Heart right ventricle (tissue), 16 donors: ENCODE measurements around the gene SAMD5. TPM values are rescaled to one million over a fixed set of nuclear protein-coding genes. Genes with fewer than 3 reads are reported as not detected.

Experiments used
- ATAC-seq, 8 donors: fragments of 200-7000 bp; cut with Tn5 transposase; one replicate each; pipeline ENCODE4 v1.9.1; 2020; ENCODE audit warnings: mild to moderate bottlenecking in 8 of 8, moderate library complexity in 8 of 8, moderate number of reproducible peaks in 1 of 8
- DNase-seq, 2 donors: peaks; one replicate each; pipeline ENCODE4 v3.0.0-alpha.2; 2020
- H3K27ac ChIP-seq, 10 donors: fragments of 200-600 bp; sonication (generic) in 2 of 10; one replicate each; pipeline versions ENCODE4 v1.5.0 to v1.8.0; 2020 to 2022; ENCODE audit warnings: mild to moderate bottlenecking in 3 of 10
- H3K27me3 ChIP-seq, 7 donors: fragments of 200-600 bp; one replicate each; pipeline ENCODE4 v1.8.0; 2021 to 2022; ENCODE audit warnings: mild to moderate bottlenecking in 2 of 7
- H3K36me3 ChIP-seq, 9 donors: fragments of 200-600 bp; sonication (generic) in 1 of 9; one replicate each; pipeline versions ENCODE4 v1.5.0 to v1.8.0; 2020 to 2022; ENCODE audit warnings: mild to moderate bottlenecking in 2 of 9
- H3K4me1 ChIP-seq, 9 donors: fragments of 200-600 bp; sonication (generic) in 1 of 9; one replicate each; pipeline versions ENCODE4 v1.5.0 to v1.8.0; 2020 to 2022; ENCODE audit warnings: mild to moderate bottlenecking in 4 of 9
- H3K4me3 ChIP-seq, 10 donors: fragments of 200-600 bp; sonication (generic) in 2 of 10; one replicate each; pipeline versions ENCODE4 v1.5.0 to v1.8.0; 2020 to 2022; ENCODE audit warnings: mild to moderate bottlenecking in 7 of 10, moderate library complexity in 2 of 10
- H3K9me3 ChIP-seq, 11 donors: fragments of 200-600 bp in 10 of 11; sonication (generic) in 2 of 11; one replicate each; pipeline versions ENCODE4 v1.5.0 to v1.8.0; 2013 to 2022; ENCODE audit warnings: mild to moderate bottlenecking in 2 of 11, control low read depth in 1 of 11, moderate library complexity in 1 of 11
- WGBS, 2 donors: extraction: QIAGEN DNeasy Blood & Tissue Kit; methylation state at CpG; one replicate each; pipeline ENCODE4 v1.1.7; 2013; ENCODE audit warnings: inconsistent platforms in 1 of 2; 5-methylcytosine and 5-hydroxymethylcytosine counted together
- intact Hi-C, 10 donors: fragments of 100-400 bp; cut with DNase I; formaldehyde crosslinking; loops; one replicate each; pipeline versions ENCODE4 v1.11.1 to v1.14.2; 2022
- polyA plus RNA-seq, 2 donors: library from polyadenylated mRNA; stranded (reverse); fragments of 200-250 nt; gene quantifications; one replicate each; pipeline ENCODE4 v1.2.3, GENCODE V29; 2013
- total RNA-seq, 10 donors: library from RNA; stranded (reverse); fragmentation: NEBNext Ultra II Directional in 3 of 10; extraction: Animal tissue kit (Norgen Biotek cat#: 25700) in 3 of 10; gene quantifications; one replicate each; pipeline versions ENCODE4 v1.2.1 to v1.2.4, GENCODE V29; 2021 to 2023
- TF ChIP-seq, protein P1 (sequence below), 9 donors: fragments of 200-600 bp; sonication (generic) in 2 of 9; IDR thresholded peaks; one replicate each; pipeline versions ENCODE4 v1.5.0 to v1.8.0; 2021 to 2022; ENCODE audit warnings: antibody characterized with exemption in 9 of 9, mild to moderate bottlenecking in 5 of 9, moderate library complexity in 1 of 9
- donor health status: Arrhythmogenic right ventricular cardiomyopathy.
- donor health status: ischemic (EF 13 %, LVEDD 7.1; RV severe dilation, severe dysfunction).
- donor health status: healthy with polysubstance abuse.
- donor health status: DM: no; HTN: yes; CAD: no.
- donor health status: DM: no; HTN: no; CAD: no.
- donor health status: ischemic (EF 25% LVEDD 6.9; RV normal size, moderate dysfunction).
- donor health status: ischemic (EF 25% LVEDD 5.7; RV mildly dilated, moderate dysfunction).
- donor health status: healthy.
- donor health status: DM: yes; HTN: yes; CAD: no.
- donor health status: Ischemic cardiomyopathy.
- donor health status: ischemic (EF 35%, LVEDD 5.7; RV mildly dilated, moderate dysfunction).
- donor health status: nonischemic (EF 11% LVEDD 7.7; RV severe dilation, severe dysfunction).
- donor health status: DM: yes; HTN: yes; CAD: no.
- donor health status: PGD.
- donor health status: ischemic (EF 29% LVEDD 5.4; RV normal size, mild dysfunction).
- donor health status: nonischemic (EF 23%, LVEDD 6.1; RV moderate dilation, normal function).

The SAMD5 gene
- total and polyA plus RNA-seq, 12 donors, result 0.30 to 1.9 (median 0.72) TPM

DNA sequence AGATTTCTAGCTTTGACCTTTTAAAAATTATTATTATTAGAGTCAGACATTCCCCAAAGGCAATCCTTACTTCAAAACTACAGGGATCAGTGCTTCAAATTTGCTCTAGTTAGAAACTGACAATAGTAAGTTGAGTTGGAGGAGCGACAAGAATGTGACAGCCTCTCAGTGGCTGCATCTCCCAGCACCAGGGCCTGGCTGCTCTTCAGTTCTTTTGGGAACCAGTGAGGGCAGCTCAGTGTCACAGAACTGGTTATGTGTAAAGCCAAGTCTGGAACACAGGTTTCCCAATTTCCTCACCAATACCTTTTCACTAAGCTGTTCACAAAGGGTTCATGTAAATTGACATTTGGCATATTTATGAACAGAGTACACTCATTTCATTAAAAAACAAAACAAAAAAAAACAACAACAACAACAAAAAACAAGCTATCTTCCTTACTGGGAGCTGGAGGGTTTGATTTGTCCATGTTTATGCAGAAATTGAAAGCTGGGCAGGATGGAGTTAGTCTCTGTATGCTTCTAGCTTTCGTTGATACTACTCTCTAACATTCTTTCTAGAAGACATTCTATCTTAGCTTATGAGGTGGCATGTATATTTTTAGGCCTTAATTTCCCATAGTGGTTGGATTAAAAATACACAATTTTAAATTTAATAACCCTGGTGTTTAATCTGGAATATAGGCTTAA is 95.0 kb downstream of the SAMD5 start:
- peaks cover 0 to 5% (median 0%) of the 10 kb centered on the region in 11 donors for H3K9me3 ChIP-seq
- no peak overlapping the region for H3K4me3 ChIP-seq
- ATAC-seq, result peak; percentile 92 to 99 (median 94)
- DNase-seq, result peak; percentile 34 to 63
- H3K4me1 ChIP-seq, result peaks cover 0 to 21% (median 0%) of the 10 kb centered on the region in 9 donors
- intact Hi-C loops, result no loop called here
- peak overlapping the region in 9 of 10 donors; percentile 18 to 72 (median 61) for H3K27ac ChIP-seq
- H3K27me3 ChIP-seq, result no peaks in the 10 kb centered on the region
- H3K36me3 ChIP-seq, result no peaks in the 10 kb centered on the region
- TF ChIP-seq, protein P1, sequence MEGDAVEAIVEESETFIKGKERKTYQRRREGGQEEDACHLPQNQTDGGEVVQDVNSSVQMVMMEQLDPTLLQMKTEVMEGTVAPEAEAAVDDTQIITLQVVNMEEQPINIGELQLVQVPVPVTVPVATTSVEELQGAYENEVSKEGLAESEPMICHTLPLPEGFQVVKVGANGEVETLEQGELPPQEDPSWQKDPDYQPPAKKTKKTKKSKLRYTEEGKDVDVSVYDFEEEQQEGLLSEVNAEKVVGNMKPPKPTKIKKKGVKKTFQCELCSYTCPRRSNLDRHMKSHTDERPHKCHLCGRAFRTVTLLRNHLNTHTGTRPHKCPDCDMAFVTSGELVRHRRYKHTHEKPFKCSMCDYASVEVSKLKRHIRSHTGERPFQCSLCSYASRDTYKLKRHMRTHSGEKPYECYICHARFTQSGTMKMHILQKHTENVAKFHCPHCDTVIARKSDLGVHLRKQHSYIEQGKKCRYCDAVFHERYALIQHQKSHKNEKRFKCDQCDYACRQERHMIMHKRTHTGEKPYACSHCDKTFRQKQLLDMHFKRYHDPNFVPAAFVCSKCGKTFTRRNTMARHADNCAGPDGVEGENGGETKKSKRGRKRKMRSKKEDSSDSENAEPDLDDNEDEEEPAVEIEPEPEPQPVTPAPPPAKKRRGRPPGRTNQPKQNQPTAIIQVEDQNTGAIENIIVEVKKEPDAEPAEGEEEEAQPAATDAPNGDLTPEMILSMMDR (IDR thresholded peaks at IDR 0.05), result no peak
- WGBS, 2 donors, result 35 to 60% methylated on average over 2 of the region's 2 CpGs

DNA sequence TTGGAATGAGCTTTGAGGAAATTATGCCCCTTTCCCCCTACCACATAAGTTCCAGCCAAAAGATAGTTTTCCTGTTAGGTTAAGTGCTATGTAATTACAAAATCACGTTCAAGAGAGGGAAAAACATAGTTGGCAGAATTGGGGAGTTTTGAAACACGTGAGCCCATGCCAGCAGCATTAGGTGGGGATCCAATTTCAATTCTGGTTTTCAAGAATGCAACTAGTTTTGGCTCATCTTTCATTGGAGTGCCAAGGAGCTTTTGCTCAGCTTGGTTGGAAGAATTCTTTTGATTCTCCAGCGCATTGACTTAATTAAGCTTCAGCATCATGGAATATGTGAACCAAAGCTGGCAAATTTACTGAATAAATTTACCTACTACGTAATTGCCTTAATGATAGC is 95.9 kb downstream of the SAMD5 start:
- peaks cover 0 to 21% (median 0%) of the 10 kb centered on the region in 9 donors for H3K4me1 ChIP-seq
- 66 to 70% methylated on average over 4 of the region's 4 CpGs for WGBS, 2 donors
- DNase-seq (no peak), ATAC-seq (no peak)
- no peaks in the 10 kb centered on the region for H3K36me3 ChIP-seq
- H3K9me3 ChIP-seq, result peaks cover 0 to 5% (median 0%) of the 10 kb centered on the region in 11 donors
- no peaks in the 10 kb centered on the region for H3K27me3 ChIP-seq
- intact Hi-C loops, result no loop called here
- H3K27ac ChIP-seq, result peak overlapping the region in 8 of 10 donors; percentile 20 to 72 (median 56)
- TF ChIP-seq, protein P1 (IDR thresholded peaks at IDR 0.05), result no peak
- no peak overlapping the region for H3K4me3 ChIP-seq

DNA sequence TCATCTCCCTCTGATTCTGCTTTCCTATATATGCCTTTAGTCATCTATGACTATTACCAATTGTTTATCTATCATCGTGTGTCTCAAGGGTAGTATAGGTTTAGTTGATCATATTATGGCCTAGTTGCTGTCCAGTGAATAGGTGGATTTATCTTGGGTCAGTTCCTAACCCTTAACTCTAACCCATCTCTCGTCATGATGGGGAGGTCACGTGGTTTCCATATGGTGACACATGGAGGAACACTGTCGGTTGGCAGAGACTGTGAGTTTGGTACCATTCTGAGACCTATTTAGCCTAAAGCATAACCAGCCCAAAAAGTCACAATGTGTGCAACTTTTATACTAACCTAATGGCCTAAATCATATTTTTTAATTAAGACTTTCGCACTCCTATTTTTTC is 103.5 kb downstream of the SAMD5 start:
- Histone ChIP-seq H3K27ac (no peak overlapping the region), H3K4me1 (no peaks in the 10 kb centered on the region), H3K36me3 (no peaks in the 10 kb centered on the region), H3K27me3 (no peaks in the 10 kb centered on the region), H3K4me3 (no peak overlapping the region), H3K9me3 (peaks cover 0 to 5% (median 0%) of the 10 kb centered on the region in 11 donors)
- intact Hi-C loops, result no loop called here
- no peak for DNase-seq
- no peak for ATAC-seq
- TF ChIP-seq, protein P1 (IDR thresholded peaks at IDR 0.05), result no peak
- WGBS, 2 donors, result 95 to 99% methylated on average over 5 of the region's 5 CpGs

DNA sequence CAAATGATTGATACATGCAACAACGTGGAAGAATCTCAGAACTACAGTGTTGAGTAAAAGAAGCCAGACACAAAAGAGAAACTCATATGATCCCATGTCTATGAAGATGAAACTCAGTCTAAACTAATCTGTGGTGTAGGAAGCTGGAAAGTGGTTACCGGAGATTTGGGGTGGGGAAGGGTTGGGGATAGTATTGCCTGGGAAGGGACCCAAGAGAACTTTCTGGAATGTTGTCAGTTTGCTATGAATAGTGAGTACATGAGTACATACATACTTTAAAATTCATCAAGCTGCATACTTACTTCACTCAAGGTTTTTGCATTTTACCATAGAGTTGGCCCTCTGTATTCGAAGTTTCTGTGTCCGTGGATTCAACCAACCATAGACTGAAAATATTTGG is 106.0 kb downstream of the SAMD5 start:
- ATAC-seq (no peak), DNase-seq (no peak)
- H3K4me1 ChIP-seq, result no peaks in the 10 kb centered on the region
- H3K36me3 ChIP-seq, result no peaks in the 10 kb centered on the region
- H3K9me3 ChIP-seq, result no peaks in the 10 kb centered on the region
- TF ChIP-seq, protein P1 (IDR thresholded peaks at IDR 0.05), result no peak
- WGBS, 2 donors, result 67 to 74% methylated on average over 4 of the region's 4 CpGs
- no peaks in the 10 kb centered on the region for H3K27me3 ChIP-seq
- H3K4me3 ChIP-seq, result no peak overlapping the region
- H3K27ac ChIP-seq, result no peak overlapping the region
- intact Hi-C loops, result no loop called here
